Stimulated activated CD8-positive, alpha-beta memory T cell treated with anti-CD3 and anti-CD28 coated beads, Interleukin-7, amount 100 ng/mL, for 24 hours (primary cell): ENCODE data around the gene IGSF21.

Experiments used
- DNase-seq: peaks from one replicate; pipeline ENCODE4 v3.0.0-alpha.2; 2020; ENCODE audit warnings: low read depth

IGSF21 gene

DNA sequence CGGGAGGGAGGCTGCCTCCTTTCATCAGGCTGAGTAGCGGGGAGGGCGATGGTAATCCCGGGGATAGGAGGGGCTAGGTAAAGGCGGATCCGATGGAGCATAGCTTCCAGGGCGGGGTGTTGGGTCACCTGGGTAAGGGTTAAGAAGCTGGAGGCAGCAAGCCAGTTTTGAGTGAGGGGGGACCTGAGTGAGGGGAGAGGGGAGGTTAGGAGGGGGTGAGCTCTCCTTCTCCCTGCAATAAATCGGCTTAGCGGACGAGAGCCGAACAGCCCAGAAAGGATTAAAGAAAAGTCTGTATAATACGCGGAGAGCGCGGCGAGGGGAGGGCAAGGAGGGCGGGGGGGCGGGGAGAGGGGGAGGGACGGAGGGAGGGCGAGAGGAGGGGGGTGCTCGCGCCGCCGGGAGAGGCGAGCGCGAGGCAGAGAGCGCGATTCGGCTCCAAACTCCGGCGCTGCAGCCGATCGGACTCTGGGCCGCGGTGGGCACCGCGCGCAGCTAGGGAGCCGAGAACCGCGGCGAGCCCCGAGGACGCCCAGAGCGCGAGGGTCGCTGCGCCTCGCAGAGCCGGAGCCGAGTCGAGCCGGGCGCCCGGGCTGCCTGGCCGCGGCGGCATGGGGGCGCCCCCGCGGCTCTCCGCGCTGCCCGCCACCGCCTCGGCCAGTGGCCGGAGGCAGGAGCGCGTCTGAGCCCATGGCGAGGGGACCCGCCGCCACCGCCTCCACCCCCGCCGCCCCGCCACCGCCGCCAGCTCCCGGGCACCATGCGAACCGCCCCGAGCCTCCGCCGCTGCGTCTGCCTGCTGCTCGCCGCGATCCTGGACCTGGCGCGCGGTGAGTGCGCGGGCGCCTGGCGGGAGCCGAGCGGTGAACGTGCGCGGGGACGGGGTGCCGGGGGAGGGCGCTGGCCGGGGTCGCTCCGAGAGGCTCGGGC, at the start of gene IGSF21:
Gene IGSF21, plus strand, starts transcription at position 430 of the 930 bp plus-strand sequence. Its CDS starts 331 bp downstream, at position 761.
- DNase-seq: no peak

DNA sequence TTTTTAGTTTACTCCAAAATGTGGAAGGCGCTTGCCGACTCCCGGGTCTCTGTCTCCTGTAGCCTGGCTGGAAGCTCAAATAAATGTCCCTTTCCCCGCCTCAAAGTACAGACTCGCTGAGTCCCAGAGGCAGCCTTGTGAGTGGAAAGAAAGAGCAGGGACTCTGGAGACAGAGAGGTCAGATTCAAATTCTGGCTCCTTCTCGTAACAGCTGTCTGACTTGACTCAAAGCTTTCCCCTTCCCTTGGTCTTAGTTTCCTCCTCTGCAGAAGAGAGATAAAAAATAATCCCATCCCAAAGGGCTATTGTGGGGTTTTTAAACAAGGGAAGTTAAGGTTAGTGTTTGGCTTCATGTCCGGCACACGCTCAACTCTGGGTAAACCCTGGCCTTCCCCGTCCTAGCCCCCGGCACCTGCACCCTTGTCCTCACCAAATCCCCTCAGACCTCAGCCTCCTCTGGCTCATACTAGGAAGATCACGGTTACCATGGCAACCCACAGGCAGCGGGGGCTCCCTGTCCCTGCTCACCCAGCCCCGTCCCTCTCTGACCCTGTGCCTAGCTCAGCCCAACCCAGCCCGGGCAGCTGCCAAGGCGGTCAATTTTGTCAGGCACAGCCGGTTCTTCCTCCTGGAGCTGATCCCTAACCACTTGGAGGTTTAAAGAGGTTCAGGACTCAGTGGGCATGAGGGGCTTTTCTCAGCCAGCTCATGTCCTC, 49.2 kb upstream of the IGSF21 start:
- no peak for DNase-seq

DNA sequence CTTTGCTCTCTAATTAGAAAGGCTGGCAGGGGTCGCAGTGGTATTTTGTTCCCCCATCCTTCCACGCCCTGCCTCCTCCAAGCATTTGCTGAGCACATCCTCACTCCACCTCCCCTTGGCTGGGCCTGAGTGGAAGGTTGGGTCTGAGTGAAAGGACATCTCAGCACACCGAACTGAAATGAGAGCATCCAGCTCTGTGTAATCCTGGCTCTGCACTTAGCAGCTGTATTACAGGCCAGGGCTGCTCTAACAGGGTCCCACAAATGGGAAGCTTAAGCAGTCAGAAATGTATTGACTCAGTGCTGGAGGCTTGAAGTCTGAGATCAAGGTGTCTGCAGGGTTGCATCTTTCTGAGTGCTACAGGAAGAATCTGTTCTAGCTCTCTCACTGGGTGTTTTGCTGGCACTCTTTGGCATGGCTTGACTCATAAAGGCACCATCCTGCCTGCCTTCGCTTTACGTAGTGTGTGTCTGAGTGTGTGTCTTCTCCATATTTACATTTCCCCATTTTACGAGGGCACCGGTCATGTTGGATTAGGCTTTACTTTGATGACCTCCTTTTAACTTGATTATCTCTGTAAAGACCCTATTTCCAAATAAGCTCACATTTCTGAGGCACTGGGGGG, 48.5 kb upstream of the IGSF21 start:
- no peak for DNase-seq

DNA sequence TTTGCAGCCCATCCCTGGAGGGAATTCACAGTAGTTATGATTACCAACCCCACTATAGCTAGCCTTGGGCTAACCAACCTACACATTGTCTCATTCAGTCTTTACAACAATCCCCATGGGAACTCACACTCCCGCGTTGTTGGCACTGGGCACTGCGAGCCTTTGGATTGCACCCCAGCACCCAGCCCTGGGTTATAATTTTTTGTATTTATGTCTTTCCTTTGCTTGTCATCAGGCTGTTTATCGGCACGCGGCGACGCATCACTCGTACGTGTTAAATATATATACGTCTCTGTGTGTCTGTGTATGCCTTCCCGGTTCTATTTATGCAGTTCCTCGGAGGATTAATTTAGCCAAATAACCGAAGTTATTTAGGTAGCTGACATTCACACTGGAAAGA, 47.2 kb upstream of the IGSF21 start:
- no peak for DNase-seq

DNA sequence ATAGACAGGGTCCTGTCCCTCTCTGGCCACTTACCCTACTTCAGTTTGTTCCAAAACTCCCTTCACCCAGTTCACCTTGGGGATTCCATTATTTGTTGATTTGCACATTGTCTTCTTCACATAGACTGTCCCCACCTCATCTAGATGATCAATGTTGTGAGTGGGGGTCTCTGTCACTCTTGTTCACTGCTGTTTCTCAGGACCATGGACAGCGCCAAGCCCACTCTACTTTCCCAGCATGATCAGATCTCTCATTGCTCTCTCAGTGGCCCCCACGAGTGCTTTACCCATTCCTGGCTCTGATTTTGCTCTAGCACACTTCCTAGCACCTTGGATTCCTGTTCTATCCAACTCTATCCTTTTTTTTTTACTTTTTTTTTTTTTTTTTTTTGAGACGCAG, 45.4 kb upstream of the IGSF21 start:
- no peak for DNase-seq

DNA sequence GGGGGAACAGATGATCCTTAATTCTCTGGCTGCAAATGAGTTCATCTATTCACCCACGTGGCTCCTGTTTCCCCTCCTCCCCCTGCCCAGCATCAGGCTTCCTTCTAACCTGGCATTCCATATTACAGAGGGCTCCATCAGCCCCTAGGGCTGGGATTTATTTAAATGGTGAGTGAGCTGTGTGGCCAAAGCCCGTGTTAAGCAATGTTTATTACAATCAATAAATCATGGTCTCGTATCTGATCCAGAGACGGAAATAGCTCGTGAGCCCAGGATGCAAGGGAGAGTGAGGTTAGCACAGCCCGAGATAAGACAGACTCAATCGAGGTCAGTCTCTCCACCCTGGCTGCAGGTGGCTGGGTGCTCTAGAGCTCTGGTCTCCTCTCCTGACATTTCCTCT, 43.1 kb upstream of the IGSF21 start:
- DNase-seq: no peak

DNA sequence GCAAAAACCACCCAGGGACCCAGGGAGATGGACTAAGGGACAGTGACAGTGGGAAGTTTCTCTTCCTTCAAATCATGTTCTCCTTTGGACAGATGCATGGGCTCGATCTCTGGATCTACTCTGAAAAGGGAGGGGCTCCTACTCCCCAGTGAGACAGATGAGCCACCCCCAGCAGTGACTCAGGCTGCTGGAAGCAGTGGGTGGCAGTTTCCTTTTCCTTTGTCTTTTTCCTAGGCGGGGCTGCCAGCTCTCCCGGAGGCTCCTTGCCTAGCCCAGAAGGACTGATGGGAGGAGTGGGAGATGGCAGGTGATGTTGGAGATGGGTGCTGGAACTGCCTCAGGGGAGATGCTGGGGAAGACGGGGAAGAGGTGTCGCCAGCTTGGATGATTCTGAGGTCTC, 41.0 kb upstream of the IGSF21 start:
- no peak for DNase-seq

DNA sequence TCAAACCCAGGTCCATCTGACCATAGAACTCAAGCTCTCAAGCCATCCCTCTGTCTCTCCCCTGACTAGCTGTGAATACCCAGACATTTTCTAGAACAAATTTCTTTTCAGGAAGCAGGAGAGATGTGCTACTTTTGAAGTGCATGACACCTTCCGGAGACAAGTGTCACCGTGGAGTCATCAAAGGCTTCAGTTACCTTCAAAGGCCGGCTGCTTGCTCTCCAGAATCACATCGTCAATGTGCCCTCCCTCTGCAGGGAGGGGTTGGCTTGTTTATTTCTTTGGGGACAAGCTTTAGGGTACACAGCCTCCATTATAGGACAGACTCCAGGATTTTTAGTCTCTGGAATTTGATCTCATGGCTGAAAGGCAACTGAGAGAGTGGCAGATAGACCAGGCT, 37.7 kb upstream of the IGSF21 start:
- no peak for DNase-seq

DNA sequence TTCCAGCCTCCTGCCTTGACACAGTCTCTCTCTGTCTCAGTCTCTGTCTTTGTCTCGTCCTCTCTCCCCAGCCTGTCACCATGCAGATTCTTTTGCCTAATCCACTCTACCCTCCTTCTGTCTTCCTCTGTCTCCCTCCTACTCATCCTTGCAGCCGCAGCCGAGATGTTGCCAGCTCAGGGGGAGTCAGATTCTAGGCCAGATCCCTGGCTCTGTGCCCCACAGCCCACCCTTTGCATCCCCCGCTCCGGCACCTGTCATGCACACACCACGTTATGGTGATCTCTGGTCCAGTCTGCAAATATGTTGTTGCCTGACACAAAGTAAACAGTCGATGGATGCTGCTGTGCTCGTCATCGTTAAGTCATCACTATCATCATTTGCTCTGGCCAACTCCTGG, 35.5 kb upstream of the IGSF21 start:
- no peak for DNase-seq

DNA sequence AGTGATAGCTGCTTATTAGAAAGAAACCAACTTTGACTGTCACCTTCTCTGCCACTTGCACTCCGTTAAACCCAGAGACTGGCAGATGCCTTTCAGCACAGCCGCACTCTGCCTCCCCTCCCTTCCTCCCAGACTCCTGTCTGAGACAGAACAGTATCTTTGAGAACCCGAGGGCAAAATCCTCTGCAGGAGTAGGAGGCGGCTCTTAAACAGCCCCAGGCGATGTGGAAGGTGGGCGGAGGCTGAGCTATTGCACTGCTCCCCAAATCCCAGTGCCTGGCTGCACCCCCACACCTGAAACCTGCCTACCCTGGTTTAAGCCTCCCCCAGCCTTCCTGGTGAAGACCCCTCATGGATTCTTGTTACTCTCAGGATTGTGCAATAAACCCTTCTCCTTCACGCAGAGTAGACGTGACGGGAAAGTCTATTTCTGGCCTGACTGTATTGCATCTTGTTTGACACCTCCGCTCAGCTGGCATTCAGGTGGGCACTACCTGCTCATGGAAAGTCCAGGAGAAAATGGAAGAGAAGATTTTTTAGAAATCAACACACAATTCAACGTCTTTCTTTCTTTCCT, 34.4 kb upstream of the IGSF21 start:
- no peak for DNase-seq

DNA sequence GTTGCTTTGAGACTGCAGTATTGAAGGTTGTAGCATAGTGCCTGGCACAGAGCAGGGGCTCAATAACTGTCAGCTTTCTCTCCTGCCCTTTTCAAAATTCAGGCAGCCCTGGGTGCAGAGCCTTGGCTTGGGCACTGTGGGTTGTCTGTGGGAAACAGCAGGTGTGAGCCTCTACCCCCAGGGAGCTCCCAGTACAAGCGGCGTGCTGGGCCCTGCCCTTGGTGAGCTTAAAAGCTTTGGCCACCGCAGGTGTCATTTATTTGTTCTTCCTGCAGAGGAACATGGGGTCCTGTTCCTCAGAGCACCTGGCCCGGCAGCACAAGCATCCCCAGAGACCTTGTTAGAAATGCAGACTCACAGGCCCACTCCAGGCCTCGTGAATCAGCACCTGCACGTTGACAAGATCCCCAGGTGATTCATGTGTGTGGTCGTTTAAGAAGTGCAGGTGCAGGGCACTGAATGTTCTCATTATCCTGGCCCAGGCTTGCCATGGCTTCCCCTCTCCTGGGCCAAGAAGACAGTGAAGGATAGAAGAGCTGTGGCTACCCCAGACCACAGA, 29.9 kb upstream of the IGSF21 start:
- no peak for DNase-seq

DNA sequence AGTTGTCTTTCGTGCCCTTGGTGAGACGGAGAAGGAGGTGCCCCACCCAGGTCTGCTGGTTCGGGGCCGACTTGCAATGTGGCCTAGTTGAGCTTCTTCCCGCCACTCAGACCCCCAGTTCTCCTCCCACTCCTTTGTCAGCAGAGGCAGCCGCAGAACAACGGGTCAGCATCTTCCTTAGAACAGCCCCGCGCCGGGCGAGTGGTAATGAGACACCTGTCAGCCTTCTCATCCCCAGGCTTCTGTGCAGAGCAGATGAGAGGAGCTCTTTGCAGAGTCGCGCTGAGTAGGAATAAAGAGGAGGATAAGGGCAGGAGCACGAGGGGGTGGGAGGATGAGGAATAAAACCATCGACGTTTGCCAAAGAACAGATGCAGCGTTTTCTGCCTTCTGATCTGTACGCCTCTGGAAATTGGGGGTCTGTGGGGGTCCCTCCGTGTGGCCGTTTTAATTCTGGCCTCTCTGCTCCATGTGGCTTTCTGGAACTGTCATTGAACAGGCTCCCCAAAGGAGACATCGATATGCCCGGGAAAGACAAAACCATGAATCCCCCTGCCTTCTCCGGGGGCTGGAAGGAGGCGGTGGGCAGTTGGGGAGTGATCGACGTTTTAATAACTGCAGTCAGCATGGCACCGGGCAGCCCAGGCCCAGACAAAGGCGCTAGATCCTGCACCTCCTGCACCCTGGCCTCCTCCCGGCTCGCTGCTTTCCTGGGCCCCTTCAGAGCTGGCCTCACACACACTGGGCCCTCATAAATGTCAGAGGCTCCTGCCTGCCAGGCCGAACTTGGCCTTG, 27.5 kb upstream of the IGSF21 start:
- DNase-seq: no peak

DNA sequence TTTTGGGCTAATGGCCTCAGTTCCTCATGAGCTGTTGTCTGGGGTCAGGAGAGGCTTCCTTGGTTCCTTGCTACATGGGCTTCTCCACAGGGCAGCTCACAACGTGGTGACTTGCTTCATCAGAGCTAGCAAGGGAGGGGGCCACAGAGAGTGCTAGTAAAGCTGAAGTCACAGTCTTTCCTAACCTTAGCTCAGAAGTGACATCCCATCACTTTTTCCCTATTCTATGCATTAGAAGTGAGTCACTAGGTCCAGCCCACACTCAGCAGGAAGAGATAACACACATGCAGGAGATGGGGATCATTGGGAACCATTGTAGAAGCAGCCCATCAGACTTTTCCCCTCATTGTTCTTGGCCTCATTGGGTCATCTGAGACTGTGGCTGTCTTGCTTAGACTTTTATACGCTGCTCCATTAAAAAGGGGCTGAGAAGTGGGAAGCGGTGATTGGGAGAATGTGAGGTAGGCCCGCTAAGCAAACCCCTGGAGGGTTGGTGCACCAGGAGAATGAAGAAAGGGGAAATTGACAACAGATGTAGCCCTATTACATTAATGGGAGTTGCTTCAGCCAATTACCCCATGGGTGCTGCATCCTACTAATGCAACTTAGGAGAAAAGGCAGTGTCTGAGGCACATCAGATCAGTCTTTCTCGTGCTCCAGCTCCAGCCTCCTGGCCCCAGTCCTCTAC, 22.1 kb upstream of the IGSF21 start:
- no peak for DNase-seq

DNA sequence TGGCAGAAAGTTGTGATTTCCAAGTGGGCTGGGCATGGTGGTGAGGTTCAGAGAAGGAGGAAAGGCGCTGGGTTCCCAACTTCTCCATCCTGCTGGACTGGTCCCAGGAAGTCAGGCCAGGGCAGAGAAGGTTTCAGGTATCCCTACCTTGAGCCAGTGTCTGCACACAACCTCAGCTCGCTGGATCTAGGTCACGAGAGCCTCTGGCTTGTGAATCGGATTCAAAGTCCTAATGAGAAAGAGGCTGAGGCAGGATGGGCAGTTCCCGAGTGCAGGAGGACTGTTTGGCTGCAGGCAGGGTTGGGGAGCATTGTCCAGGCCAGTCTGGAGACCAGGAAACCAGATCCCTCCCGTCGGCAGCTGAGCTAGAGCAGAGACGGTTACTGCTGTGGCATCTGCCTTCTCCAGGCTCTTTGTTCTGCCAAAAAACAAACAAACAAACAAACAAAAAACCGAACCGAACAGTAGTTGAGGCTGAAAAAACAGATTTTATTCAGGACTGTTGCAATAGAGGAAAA, 19.5 kb upstream of the IGSF21 start:
- DNase-seq: no peak

DNA sequence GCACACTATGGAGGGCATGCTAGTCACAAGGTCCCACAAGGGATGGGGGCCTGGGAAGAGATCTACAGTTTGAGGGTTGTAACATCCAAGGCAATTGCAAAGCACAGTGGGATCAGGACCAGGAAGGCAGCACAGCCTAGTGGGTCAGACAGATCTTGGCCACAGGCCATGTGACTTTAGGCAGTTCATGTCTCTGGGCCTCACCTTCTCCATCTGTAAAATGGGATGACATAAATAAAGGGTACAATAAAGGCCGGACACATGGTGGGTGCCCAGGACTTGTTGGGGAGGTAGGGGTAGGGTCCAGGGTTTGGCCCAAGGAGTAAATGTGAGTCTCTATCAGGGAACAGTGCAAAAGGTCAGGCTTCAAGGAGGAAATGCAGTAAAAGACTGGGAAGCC, 18.1 kb upstream of the IGSF21 start:
- no peak for DNase-seq

DNA sequence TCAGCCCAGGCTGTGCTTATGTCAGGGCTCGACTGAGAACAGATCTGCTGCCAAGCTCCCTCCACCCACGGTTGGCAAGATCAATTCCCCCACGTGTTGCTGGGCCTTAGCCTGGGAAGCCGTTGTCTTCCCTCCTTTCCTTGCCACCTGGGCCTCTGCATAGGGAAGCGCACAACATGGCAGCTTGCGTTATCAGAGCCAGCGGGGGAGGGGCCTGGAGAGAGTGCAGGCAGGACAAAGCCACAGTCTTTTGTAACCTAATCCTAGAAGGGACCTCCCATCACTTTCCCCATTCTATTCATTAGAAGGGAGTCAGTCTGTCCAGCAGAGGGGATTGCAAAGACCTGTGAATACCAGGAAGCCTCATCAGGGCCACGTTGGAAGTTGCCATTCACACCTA, 17.0 kb upstream of the IGSF21 start:
- no peak for DNase-seq

DNA sequence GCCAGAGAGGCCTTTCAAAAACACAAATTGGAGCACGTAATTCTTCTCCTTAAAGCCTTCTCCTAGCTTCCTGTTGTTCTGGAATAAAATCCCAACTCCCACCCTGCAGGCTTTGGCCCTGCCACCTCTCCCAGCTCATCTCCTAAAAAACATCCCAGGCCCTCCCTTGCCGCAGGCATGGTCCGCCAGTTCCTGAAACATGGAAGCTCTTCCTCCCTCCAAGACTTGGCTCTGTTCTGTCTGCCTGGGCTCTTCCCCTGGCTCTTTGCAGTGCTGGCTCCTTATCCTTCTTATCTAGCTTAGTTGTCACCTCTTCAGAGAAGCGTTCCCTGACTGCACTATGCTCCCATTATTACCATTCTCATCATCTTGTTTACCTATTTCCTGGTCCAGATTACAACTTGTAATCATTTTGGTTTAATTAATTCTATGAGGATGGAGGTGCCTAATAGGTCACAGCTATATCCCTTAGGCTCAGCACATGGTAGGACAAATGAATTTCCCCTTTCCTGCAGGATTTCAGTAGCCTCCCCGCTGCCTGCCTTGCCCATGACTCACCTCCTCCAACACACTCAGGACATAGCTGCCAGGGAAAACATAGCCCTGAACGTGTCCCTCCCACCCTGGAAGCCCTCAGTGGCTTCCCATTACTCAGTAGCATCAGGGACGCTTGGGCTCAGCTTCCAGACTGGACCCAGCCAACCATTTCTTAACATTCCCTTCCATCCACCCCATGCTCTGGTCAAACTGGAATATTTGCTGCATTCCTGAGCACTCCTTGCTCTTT, 15.7 kb upstream of the IGSF21 start:
- DNase-seq: no peak

DNA sequence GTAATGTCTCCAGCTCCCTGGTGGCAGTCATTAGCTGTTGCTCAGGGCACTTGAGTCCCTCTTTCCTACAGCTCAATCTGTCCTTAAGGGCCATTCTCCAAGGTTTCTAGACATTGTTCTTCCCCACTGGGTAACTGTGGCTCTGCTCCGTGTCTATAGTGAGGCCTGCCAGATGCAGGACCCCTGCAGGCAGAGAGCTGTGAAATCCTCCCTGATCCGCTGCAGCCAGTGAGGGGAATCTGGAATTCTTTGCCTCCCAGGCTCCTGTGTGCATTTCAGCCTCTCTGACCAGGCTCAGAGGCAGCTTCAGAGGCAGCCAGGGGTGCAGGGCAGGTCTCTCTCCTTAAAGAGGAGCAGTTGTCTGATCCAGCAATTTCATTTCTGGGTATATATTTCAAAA, 14.4 kb upstream of the IGSF21 start:
- DNase-seq: no peak

DNA sequence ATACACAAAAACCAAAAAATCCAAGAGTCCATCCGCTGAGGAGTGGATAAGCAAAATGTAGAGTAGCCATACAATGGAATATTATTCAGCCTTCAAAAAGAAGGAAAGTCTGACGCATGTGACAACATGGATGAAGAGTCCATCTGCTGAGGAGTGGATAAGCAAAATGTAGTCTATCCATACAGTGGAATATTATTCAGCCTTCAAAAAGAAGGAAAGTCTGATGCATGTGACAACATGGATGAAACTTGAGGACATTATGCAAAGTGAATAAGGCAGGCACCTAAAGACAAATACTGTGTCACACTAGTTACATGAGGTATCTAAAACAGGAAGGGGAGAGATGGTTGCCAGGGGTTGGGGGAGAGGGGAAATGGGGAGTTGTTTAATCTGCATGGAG, 14.0 kb upstream of the IGSF21 start:
- no peak for DNase-seq

DNA sequence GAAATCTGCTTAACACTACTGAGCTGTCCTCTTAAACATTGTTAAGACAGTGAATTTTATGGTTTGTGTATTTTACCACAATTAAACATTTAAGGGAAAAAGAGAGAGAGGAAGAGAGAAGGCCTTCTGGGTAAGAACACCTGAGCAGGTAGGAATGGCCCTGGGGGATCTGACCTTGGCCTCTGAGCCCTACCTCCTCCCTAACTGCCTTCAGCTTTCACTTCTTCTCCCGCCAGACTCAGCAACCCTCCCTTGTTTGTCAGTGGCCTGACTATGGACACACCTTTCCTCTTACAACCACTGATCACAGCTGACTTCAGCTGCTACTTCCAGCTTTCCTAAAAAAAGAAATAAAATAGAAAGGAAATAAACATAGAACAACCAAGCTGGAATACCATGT, 13.5 kb upstream of the IGSF21 start:
- no peak for DNase-seq
